Nephron progenitor cell (in vitro differentiated cells): Measurements from ENCODE around the gene FSHR.

Experiments
- DNase-seq: peaks from one replicate; pipeline ENCODE4 v3.0.0; 2021
- H3K27ac Mint-ChIP-seq: 2 replicates; pipeline ENCODE4 v1.8.0; 2021; ENCODE audit warnings: mild to moderate bottlenecking, moderate library complexity, mixed read lengths
- H3K27me3 Mint-ChIP-seq: 2 replicates; pipeline ENCODE4 v1.8.0; 2021; ENCODE audit warnings: mild to moderate bottlenecking, low read depth, mixed read lengths; ENCODE audit not compliant: poor library complexity
- H3K36me3 Mint-ChIP-seq: 2 replicates; pipeline ENCODE4 v1.8.0; 2021; ENCODE audit warnings: low read depth, mixed read lengths
- H3K4me1 Mint-ChIP-seq: 2 replicates; pipeline ENCODE4 v1.8.0; 2021; ENCODE audit warnings: mixed read lengths
- H3K4me3 Mint-ChIP-seq: 2 replicates; pipeline ENCODE4 v1.8.0; 2021; ENCODE audit warnings: mild to moderate bottlenecking, moderate library complexity, mixed read lengths
- H3K9me3 Mint-ChIP-seq: 2 replicates; pipeline ENCODE4 v1.8.0; 2021; ENCODE audit warnings: mild to moderate bottlenecking, moderate library complexity, mixed read lengths
- CTCF ChIP-seq: fragments of 200-600 bp; sonication (generic); IDR thresholded peaks from 2 replicates; pipeline ENCODE4 v1.5.0; 2021; ENCODE audit warnings: antibody characterized with exemption

FSHR gene

GRCh38 chr2:49042488-49042887 is 111.8 kb downstream of the FSHR start:
- Mint-ChIP-seq H3K4me3 (no peak overlapping the region), H3K36me3 (no peaks in the 10 kb centered on the region), H3K9me3 (no peaks in the 10 kb centered on the region), H3K4me1 (peaks cover 32% of the 10 kb centered on the region), H3K27me3 (peaks cover 4% of the 10 kb centered on the region), H3K27ac (peak overlapping the region; percentile 0)
- no peak for DNase-seq
- no peak for TF ChIP-seq CTCF

GRCh38 chr2:49041061-49041460 is 113.3 kb downstream of the FSHR start:
- no peak for DNase-seq

GRCh38 chr2:49037197-49037596 is 117.1 kb downstream of the FSHR start:
- DNase-seq: no peak
- Mint-ChIP-seq H3K36me3 (no peaks in the 10 kb centered on the region), H3K27ac (no peak overlapping the region), H3K4me3 (no peak overlapping the region), H3K4me1 (peaks cover 12% of the 10 kb centered on the region), H3K27me3 (peaks cover 4% of the 10 kb centered on the region), H3K9me3 (no peaks in the 10 kb centered on the region)
- no peak for TF ChIP-seq CTCF

More at GRCh38 chr2:49041061-49041460, 113.3 kb downstream of the FSHR start:
- H3K4me1 Mint-ChIP-seq: peaks cover 29% of the 10 kb centered on the region
- TF ChIP-seq CTCF: no peak
- H3K36me3 Mint-ChIP-seq: no peaks in the 10 kb centered on the region
- no peak overlapping the region for H3K27ac Mint-ChIP-seq
- no peak overlapping the region for H3K4me3 Mint-ChIP-seq
- H3K9me3 Mint-ChIP-seq: no peaks in the 10 kb centered on the region
- H3K27me3 Mint-ChIP-seq: peaks cover 4% of the 10 kb centered on the region

GRCh38 chr2:49035481-49035880 is 118.8 kb downstream of the FSHR start:
- no peaks in the 10 kb centered on the region for H3K36me3 Mint-ChIP-seq
- H3K4me1 Mint-ChIP-seq: peaks cover 18% of the 10 kb centered on the region
- H3K27me3 Mint-ChIP-seq: peaks cover 4% of the 10 kb centered on the region
- no peaks in the 10 kb centered on the region for H3K9me3 Mint-ChIP-seq
- no peak for DNase-seq
- H3K4me3 Mint-ChIP-seq: no peak overlapping the region
- H3K27ac Mint-ChIP-seq: no peak overlapping the region
- no peak for TF ChIP-seq CTCF

- no peak overlapping the region for H3K27ac Mint-ChIP-seq
- no peak for DNase-seq
- no peaks in the 10 kb centered on the region for H3K36me3 Mint-ChIP-seq
- H3K9me3 Mint-ChIP-seq: no peaks in the 10 kb centered on the region
- no peaks in the 10 kb centered on the region for H3K27me3 Mint-ChIP-seq
- no peak for TF ChIP-seq CTCF
- peaks cover 37% of the 10 kb centered on the region for H3K4me1 Mint-ChIP-seq
- no peak overlapping the region for H3K4me3 Mint-ChIP-seq
Measured at GRCh38 chr2:49033394-49034185, 120.7 kb downstream of the FSHR start.

GRCh38 chr2:49032936-49033335 is 121.4 kb downstream of the FSHR start:
- no peaks in the 10 kb centered on the region for H3K36me3 Mint-ChIP-seq
- TF ChIP-seq CTCF: no peak
- no peak overlapping the region for H3K27ac Mint-ChIP-seq
- no peak for DNase-seq
- no peaks in the 10 kb centered on the region for H3K27me3 Mint-ChIP-seq
- H3K4me3 Mint-ChIP-seq: no peak overlapping the region
- no peaks in the 10 kb centered on the region for H3K9me3 Mint-ChIP-seq
- peaks cover 42% of the 10 kb centered on the region for H3K4me1 Mint-ChIP-seq
